Fibroblast of the aortic adventitia (primary cell): Measurements from ENCODE around the gene PODNL1. TPM values are rescaled to one million over a fixed set of nuclear protein-coding genes. Genes with fewer than 3 reads are reported as not detected.
A peak's percentile ranks its signal among the peaks of the same experiment; 100 is the strongest.
"Not testable (repeated sequence)": the region's sequence is repeated elsewhere in the genome, so short reads cannot be mapped to it uniquely, and the experiment has no call there.

Experiments
- DNase-seq: peaks from one replicate; pipeline ENCODE4 v3.0.0-alpha.2; 2010; ENCODE audit warnings: low read depth
- H3K4me3 ChIP-seq: 2 replicates; pipeline ENCODE4 v1.5.1; 2011; ENCODE audit warnings: low read depth, mild to moderate bottlenecking, control low read depth, low read length, moderate library complexity
- total RNA-seq: library from RNA; depleted of rRNA; stranded (reverse); fragments of >200 nt; gene quantifications from 2 replicates; pipeline ENCODE4 v1.2.3, GENCODE V29; 2012; ENCODE audit warnings: low replicate concordance
- TF ChIP-seq, protein P1 (sequence below): IDR thresholded peaks from 2 replicates; pipeline ENCODE4 v1.5.1; 2011; ENCODE audit warnings: mild to moderate bottlenecking, low read length, control low read depth, inconsistent platforms; ENCODE audit not compliant: insufficient read depth

The PODNL1 gene
- total RNA-seq, 1 donor: 0.90 TPM

DNA sequence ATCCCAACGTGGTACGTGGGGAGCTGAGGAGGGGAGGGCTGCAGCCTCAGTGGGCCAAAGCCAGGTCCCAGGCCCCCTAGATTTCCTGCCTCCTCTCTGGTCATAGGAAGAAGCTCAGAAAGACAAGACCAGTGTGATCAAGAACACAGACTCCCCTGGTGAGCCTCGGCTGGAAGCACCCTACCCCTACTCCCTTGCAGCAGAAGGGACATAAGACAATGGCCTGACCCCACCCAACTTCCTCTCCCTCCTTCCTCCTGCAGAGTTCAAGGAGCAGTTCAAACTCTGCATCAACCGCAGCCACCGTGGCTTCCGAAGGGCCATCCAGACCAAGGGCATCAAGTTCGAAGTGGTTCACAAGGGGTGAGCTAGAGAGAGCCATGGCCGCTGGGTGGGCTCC, 11.5 kb downstream of the PODNL1 start:
- TF ChIP-seq, protein P1, sequence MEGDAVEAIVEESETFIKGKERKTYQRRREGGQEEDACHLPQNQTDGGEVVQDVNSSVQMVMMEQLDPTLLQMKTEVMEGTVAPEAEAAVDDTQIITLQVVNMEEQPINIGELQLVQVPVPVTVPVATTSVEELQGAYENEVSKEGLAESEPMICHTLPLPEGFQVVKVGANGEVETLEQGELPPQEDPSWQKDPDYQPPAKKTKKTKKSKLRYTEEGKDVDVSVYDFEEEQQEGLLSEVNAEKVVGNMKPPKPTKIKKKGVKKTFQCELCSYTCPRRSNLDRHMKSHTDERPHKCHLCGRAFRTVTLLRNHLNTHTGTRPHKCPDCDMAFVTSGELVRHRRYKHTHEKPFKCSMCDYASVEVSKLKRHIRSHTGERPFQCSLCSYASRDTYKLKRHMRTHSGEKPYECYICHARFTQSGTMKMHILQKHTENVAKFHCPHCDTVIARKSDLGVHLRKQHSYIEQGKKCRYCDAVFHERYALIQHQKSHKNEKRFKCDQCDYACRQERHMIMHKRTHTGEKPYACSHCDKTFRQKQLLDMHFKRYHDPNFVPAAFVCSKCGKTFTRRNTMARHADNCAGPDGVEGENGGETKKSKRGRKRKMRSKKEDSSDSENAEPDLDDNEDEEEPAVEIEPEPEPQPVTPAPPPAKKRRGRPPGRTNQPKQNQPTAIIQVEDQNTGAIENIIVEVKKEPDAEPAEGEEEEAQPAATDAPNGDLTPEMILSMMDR: no peak
- H3K4me3 ChIP-seq: no peak overlapping the region
- DNase-seq: no peak

DNA sequence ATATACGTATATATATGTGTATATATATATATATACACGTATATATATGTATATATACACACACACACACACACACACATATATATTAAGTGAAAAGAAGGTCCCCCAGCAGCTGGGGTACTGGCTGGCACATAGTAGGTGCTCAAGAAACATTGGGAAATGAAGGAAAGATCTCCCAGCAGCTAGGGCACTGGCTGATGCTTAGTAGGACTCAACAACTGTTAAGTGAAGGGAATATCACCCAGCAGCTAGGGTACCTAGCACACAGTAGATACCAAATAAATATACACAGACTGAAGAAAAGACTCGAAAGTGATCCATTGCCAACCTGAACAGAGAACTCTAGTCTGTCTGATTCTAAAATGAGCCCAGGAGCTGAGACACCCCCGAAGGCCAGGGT, 12.2 kb downstream of the PODNL1 start:
- H3K4me3 ChIP-seq: no peak overlapping the region
- TF ChIP-seq, protein P1: no peak
- DNase-seq: no peak

DNA sequence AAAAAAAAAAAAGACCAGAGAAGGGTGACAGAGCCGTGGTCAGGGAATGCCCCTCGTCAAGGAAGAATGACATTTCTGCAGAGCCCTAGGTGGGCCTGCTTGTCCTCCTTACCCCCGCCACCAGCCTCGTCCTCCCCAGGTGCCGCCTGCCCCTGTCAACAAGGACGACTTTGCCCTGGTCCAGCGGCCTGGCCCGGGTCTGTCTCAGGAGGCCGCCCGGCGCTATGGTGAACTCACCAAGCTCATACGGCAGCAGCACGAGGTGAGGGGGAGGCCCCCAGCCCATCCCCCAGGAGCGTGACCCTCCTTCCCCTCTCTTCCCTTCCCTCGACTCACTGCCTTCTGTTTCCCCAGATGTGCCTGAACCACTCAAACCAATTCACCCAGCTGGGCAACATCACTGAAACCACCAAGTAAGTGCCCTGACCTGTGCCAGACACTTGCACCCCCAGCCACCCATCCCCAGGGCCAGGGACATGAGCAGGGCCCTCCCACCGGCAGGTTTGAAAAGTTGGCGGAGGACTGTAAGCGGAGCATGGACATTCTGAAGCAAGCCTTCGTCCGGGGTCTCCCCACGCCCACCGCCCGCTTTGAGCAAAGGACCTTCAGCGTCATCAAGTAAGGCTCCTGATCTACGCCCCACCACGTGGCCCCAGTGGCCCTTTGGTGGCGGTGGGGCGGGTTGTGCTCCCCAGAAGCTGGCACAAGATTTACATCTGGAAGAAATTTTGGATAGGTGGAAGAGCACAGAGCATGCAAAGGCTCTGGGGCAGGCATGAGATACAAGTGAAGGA, 14.8 kb downstream of the PODNL1 start:
- TF ChIP-seq, protein P1: no peak
- no peak for DNase-seq
- no peak overlapping the region for H3K4me3 ChIP-seq

DNA sequence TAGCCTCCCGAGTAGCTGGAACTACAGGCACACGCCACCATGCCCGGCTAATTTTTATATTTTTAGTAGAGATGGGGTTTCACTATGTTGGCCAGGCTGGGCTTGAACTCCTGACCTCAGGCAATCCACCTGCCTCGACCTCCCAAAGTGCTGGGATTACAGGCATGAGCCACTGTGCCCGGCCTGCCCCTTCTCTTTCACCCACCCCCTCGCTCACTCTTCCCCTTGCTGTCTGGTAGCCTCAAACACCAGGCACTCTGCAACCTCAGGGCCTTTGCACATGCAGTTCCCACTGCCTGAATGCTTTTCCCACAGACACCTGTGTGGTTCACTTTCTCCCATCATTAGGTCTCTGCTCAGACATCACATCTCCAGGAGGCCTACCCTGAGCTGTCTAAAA, 16.1 kb downstream of the PODNL1 start:
- not testable (repeated sequence) for DNase-seq, H3K4me3 ChIP-seq

DNA sequence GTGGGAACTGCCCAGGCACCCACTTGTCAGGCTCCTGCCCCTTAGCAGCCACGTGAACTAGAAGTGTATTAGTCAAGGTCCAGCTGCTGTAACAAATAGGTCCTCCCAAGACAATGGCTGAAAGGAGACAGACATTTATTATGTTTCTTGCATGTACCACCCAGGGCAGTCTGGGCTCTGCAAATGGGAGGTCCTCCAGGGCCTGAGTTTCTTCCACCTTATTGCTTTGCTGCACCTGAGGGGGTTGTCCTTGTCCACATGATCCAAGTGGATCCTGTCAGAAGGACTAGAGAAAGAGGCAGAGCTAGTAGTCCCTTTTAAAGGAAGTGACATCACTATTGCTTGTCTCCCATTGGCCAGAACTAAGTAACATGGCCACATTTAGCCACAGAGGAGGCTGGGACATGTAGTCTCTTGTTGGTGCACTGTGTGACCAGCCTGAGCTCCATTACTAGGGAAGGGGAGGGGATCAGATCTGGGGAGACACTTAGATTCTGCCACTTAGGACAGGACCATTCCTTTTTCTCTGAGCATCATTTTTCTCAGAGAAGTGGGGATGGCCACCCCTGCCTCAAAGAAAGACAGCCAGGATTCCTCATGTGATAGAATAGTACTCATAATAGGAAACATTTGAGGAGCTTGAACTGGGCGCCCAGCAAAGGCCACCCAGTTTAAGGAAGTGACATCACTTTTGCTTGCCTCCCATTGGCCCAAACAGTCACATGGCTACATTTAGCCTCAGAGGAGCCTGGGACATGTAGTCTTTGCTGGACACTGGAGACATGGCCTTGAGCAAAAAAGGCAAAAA, 17.1 kb downstream of the PODNL1 start:
- DNase-seq: peak; percentile 38
- no peak overlapping the region for H3K4me3 ChIP-seq
- TF ChIP-seq, protein P1: no peak

DNA sequence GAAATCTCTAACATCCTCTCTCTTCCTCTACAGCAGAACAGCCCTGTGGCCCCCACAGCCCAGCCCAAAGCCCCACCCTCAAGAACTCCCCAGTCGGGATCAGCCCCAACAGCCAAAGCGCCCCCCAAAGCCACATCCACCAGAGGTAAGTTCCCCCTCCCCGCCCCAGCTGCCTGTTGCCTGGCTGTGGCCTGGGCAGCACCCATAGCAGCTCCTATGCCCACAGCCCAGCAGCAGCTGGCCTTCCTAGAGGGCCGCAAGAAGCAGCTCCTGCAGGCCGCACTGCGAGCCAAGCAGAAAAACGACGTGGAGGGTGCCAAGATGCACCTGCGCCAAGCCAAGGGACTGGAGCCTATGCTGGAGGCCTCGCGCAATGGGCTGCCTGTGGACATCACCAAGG, 17.7 kb downstream of the PODNL1 start:
- no peak for DNase-seq
- TF ChIP-seq, protein P1: no peak
- no peak overlapping the region for H3K4me3 ChIP-seq

DNA sequence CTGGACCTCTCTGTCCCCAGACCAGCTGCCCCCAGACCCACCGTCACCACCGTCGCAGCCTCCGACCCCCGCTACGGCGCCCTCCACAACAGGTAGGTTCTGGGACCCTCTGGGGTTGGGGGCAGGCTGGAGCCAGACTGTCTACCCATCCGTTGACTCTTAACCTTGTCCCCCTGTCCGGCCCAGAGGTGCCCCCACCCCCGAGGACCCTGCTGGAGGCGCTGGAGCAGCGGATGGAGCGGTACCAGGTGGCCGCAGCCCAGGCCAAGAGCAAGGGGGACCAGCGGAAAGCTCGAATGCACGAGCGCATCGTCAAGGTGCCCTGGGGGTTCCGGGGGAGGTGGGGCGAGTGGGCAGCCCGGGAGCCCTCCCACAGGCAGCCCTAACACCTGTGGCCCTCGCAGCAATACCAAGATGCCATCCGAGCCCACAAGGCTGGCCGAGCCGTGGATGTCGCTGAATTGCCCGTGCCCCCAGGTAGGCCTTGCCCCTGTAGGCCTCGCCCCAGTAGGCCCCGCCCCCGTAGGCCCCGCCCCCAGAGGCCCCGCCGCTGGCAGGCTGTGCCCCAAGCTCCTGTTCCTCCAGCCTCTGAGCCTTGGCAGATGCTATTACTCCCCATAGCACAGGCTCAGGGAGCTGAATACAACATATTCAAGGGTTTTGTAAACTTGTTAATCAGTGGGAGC, 19.3 kb downstream of the PODNL1 start:
- no peak for DNase-seq
- TF ChIP-seq, protein P1: no peak
- no peak overlapping the region for H3K4me3 ChIP-seq
